ENCODE results near the gene ZNF710.

The ZNF710 gene

DNA sequence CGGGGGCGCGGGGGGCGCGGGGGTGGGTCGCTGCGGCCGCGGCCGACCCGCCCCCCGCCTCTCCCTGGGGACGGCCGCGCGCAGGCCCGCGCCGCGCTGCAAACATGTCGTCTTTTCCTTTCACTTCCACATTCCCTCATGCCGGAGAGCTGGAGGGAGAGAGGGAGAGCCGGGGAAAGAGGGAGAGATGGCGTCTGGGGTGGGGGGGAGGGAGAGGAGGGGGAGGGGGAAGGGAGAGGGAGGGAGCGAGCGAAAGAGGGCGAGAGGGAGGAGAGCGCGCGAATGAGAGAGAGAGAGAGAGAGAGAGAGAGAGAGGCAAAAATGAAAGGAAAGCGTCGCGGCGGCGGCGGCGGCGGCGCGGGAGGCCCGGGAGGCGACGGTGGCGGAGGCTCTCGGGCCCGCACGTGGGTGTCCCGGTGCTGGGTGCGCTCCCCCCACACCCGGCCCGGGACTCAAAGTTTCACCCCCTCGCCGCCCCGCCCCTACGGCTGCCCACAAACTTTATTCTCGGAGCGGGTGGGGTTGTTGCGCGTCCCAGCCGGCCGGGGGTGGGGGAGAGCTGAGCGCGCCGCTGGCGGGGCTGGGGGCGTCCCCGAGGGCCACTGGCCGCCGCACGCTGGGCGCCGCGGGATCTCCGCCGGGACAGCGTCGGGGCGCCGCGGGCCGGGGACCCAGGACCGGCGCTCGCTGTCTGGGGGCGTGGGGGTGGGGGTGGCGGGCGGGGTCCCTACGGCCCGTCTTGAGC, 731 bp downstream of the ZNF710 start:
- DNase-seq = peak; percentile 69
- Histone ChIP-seq H3K4me1 (ENCODE audit: insufficient read depth, low read length) (peaks cover 22% of the 10 kb centered on the region), H3K9me3 (ENCODE audit: insufficient read depth, low read length, severe bottlenecking) (no peaks in the 10 kb centered on the region), H2AFZ (ENCODE audit: low read depth, low read length) (peak overlapping the region; percentile 65), H3K27me3 (ENCODE audit: insufficient read depth, low read length, poor library complexity) (no peaks in the 10 kb centered on the region), H3K4me2 (ENCODE audit: insufficient read depth, low read length) (peak overlapping the region; percentile 84), H4K20me1 (ENCODE audit: insufficient read depth, low read length) (peaks cover 7% of the 10 kb centered on the region; the same call in 1 of the 2 replicates), H3K9ac (ENCODE audit: low read depth, low read length) (peak overlapping the region; percentile 76), H3K27ac (ENCODE audit: low read length) (peak overlapping the region; percentile 67), H3K4me3 (ENCODE audit: low read depth in 1 of 2, low read length in 2 of 2) (peak overlapping the region; percentile 37 to 60; a peak in 3 of 4 replicates), H3K36me3 (ENCODE audit: insufficient read depth, low read length) (0 out of 2 replicates have a peak, but pooled peaks cover 2% of the 10 kb centered on the region), H3K79me2 (ENCODE audit: insufficient read depth, low read length) (peaks cover 37% of the 10 kb centered on the region)
- TF ChIP-seq CTCF (IDR thresholded peaks at IDR 0.05; ENCODE audit: borderline replicate concordance, extremely low read depth, low read length, poor library complexity, severe bottlenecking) (no peak), EZH2 (IDR thresholded peaks at IDR 0.05; ENCODE audit: borderline replicate concordance, low read depth, low read length, severe bottlenecking) (no peak)
- peak; percentile 54 for ATAC-seq (ENCODE audit: insufficient read depth, low read depth)

- Histone ChIP-seq H4K20me1 (ENCODE audit: insufficient read depth, low read length) (peaks cover 7% of the 10 kb centered on the region; the same call in 1 of the 2 replicates), H3K36me3 (ENCODE audit: insufficient read depth, low read length) (0 out of 2 replicates have a peak, but pooled peaks cover 2% of the 10 kb centered on the region), H2AFZ (ENCODE audit: low read depth, low read length) (peak overlapping the region; percentile 62), H3K79me2 (ENCODE audit: insufficient read depth, low read length) (peaks cover 38% of the 10 kb centered on the region), H3K4me2 (ENCODE audit: insufficient read depth, low read length) (peak overlapping the region; percentile 84), H3K4me1 (ENCODE audit: insufficient read depth, low read length) (peaks cover 22% of the 10 kb centered on the region), H3K27me3 (ENCODE audit: insufficient read depth, low read length, poor library complexity) (no peaks in the 10 kb centered on the region), H3K9ac (ENCODE audit: low read depth, low read length) (peak overlapping the region; percentile 76), H3K4me3 (ENCODE audit: low read depth in 1 of 2, low read length in 2 of 2) (peak overlapping the region; percentile 45 to 60; a peak in 3 of 4 replicates), H3K9me3 (ENCODE audit: insufficient read depth, low read length, severe bottlenecking) (no peaks in the 10 kb centered on the region), H3K27ac (ENCODE audit: low read length) (peak overlapping the region; percentile 61)
- ATAC-seq (ENCODE audit: insufficient read depth, low read depth) = peak; percentile 48
- peak; percentile 44 for DNase-seq
- TF ChIP-seq CTCF (IDR thresholded peaks at IDR 0.05; ENCODE audit: borderline replicate concordance, extremely low read depth, low read length, poor library complexity, severe bottlenecking) = no peak
- no peak for TF ChIP-seq EZH2 (IDR thresholded peaks at IDR 0.05; ENCODE audit: borderline replicate concordance, low read depth, low read length, severe bottlenecking)
Observed at GRCh38 chr15:90002428-90002844, 1.3 kb downstream of the ZNF710 start.

- TF ChIP-seq EZH2 (IDR thresholded peaks at IDR 0.05; ENCODE audit: borderline replicate concordance, low read depth, low read length, severe bottlenecking) (no peak), CTCF (IDR thresholded peaks at IDR 0.05; ENCODE audit: borderline replicate concordance, extremely low read depth, low read length, poor library complexity, severe bottlenecking) (no peak)
- Histone ChIP-seq H3K4me2 (ENCODE audit: insufficient read depth, low read length) (peak overlapping the region; percentile 84; the same call in 1 of the 2 replicates), H3K27ac (ENCODE audit: low read length) (no peak overlapping the region), H3K9me3 (ENCODE audit: insufficient read depth, low read length, severe bottlenecking) (no peaks in the 10 kb centered on the region), H4K20me1 (ENCODE audit: insufficient read depth, low read length) (peaks cover 7% of the 10 kb centered on the region; the same call in 1 of the 2 replicates), H3K9ac (ENCODE audit: low read depth, low read length) (no peak overlapping the region), H3K36me3 (ENCODE audit: insufficient read depth, low read length) (0 out of 2 replicates have a peak, but pooled peaks cover 2% of the 10 kb centered on the region), H3K27me3 (ENCODE audit: insufficient read depth, low read length, poor library complexity) (no peaks in the 10 kb centered on the region), H3K4me3 (ENCODE audit: low read depth in 1 of 2, low read length in 2 of 2) (no peak overlapping the region), H3K79me2 (ENCODE audit: insufficient read depth, low read length) (peaks cover 46% of the 10 kb centered on the region), H2AFZ (ENCODE audit: low read depth, low read length) (no peak overlapping the region), H3K4me1 (ENCODE audit: insufficient read depth, low read length) (peaks cover 28% of the 10 kb centered on the region)
- ATAC-seq (ENCODE audit: insufficient read depth, low read depth) (no peak), DNase-seq (no peak)
Observed at GRCh38 chr15:90003736-90004135, 2.6 kb downstream of the ZNF710 start.

Data from DND-41 (cell line).